Astrocyte (in vitro differentiated cells and primary cell): Measurements from ENCODE around the gene SRSF7. TPM values are rescaled to one million over a fixed set of nuclear protein-coding genes. Genes with fewer than 3 reads are reported as not detected.

Source experiments
- DNase-seq: peaks from one replicate; pipeline ENCODE4 v3.0.0-alpha.2; 2010; ENCODE audit warnings: low read depth
- FAIRE-seq: peaks from 2 replicates; lab custom pipeline; 2011; peaks lifted over from hg19 to GRCh38; lab: Jason Lieb, UNC
- H2AFZ ChIP-seq: 2 replicates; pipeline ENCODE4 v1.6.0; 2012; ENCODE audit warnings: low read depth, low read length, inconsistent platforms
- H3K27ac ChIP-seq: 2 replicates; pipeline ENCODE4 v1.5.1; 2011; ENCODE audit warnings: low read depth, low read length, inconsistent platforms
- H3K27me3 ChIP-seq: 2 replicates; pipeline ENCODE4 v1.6.0; 2011; ENCODE audit warnings: low read length, inconsistent platforms; ENCODE audit not compliant: insufficient read depth
- H3K36me3 ChIP-seq: 2 replicates; pipeline ENCODE4 v1.5.1; 2011; ENCODE audit warnings: low read length, inconsistent platforms; ENCODE audit not compliant: insufficient read depth
- H3K4me1 ChIP-seq: 2 replicates; pipeline ENCODE4 v1.5.1; 2011; ENCODE audit warnings: low read length, inconsistent platforms; ENCODE audit not compliant: insufficient read depth
- H3K4me2 ChIP-seq: 2 replicates; pipeline ENCODE4 v1.6.0; 2012; ENCODE audit warnings: low read length, inconsistent platforms
- H3K4me3 ChIP-seq: 2 replicates; pipeline ENCODE4 v1.5.1; 2011; ENCODE audit warnings: low read depth, mild to moderate bottlenecking, low read length, inconsistent platforms; ENCODE audit not compliant: insufficient read depth
- H3K79me2 ChIP-seq: 2 replicates; pipeline ENCODE4 v1.6.0; 2012; ENCODE audit warnings: mild to moderate bottlenecking, low read length, inconsistent platforms; ENCODE audit not compliant: insufficient read depth
- H3K9ac ChIP-seq: 2 replicates; pipeline ENCODE4 v1.6.0; 2012; ENCODE audit warnings: mild to moderate bottlenecking, low read length, inconsistent platforms
- H3K9me3 ChIP-seq: 2 replicates; pipeline ENCODE4 v1.5.1; 2012; ENCODE audit warnings: low read depth, mild to moderate bottlenecking, low read length, inconsistent platforms; ENCODE audit not compliant: insufficient read depth
- H4K20me1 ChIP-seq: 2 replicates; pipeline ENCODE4 v1.6.0; 2012; ENCODE audit warnings: low read length, inconsistent platforms; ENCODE audit not compliant: insufficient read depth
- H3K27ac Mint-ChIP-seq: one replicate; pipeline ENCODE4 v1.8.0; 2021; ENCODE audit warnings: mild to moderate bottlenecking, mixed read lengths; ENCODE audit not compliant: unreplicated experiment
- H3K27me3 Mint-ChIP-seq: one replicate; pipeline ENCODE4 v1.8.0; 2021; ENCODE audit warnings: low read depth, mixed read lengths; ENCODE audit not compliant: unreplicated experiment
- H3K36me3 Mint-ChIP-seq: one replicate; pipeline ENCODE4 v1.8.0; 2021; ENCODE audit warnings: low read depth, mixed read lengths; ENCODE audit not compliant: unreplicated experiment
- H3K4me1 Mint-ChIP-seq: one replicate; pipeline ENCODE4 v1.8.0; 2021; ENCODE audit warnings: low read depth, mixed read lengths; ENCODE audit not compliant: unreplicated experiment
- H3K4me3 Mint-ChIP-seq: one replicate; pipeline ENCODE4 v1.8.0; 2021; ENCODE audit warnings: mild to moderate bottlenecking, moderate library complexity, mixed read lengths; ENCODE audit not compliant: unreplicated experiment
- H3K9me3 Mint-ChIP-seq: one replicate; pipeline ENCODE4 v1.8.0; 2021; ENCODE audit warnings: mild to moderate bottlenecking, mixed read lengths; ENCODE audit not compliant: unreplicated experiment
- EZH2 ChIP-seq: IDR thresholded peaks from 2 replicates; pipeline ENCODE4 v1.6.1; 2012; ENCODE audit warnings: mild to moderate bottlenecking, low read length, inconsistent platforms; ENCODE audit not compliant: insufficient read depth
- total RNA-seq: library from RNA; stranded (reverse); gene quantifications from 2 replicates; pipeline ENCODE4 v1.2.1, GENCODE V29; 2021
- TF ChIP-seq, protein P1 (sequence below): IDR thresholded peaks from 2 replicates; pipeline ENCODE4 v1.5.1; 2011; ENCODE audit warnings: low read depth, mild to moderate bottlenecking, inconsistent platforms, low read length, moderate library complexity; ENCODE audit not compliant: insufficient read depth

Gene SRSF7
- total RNA-seq, 1 donor from 2014 or later: 120 TPM

DNA sequence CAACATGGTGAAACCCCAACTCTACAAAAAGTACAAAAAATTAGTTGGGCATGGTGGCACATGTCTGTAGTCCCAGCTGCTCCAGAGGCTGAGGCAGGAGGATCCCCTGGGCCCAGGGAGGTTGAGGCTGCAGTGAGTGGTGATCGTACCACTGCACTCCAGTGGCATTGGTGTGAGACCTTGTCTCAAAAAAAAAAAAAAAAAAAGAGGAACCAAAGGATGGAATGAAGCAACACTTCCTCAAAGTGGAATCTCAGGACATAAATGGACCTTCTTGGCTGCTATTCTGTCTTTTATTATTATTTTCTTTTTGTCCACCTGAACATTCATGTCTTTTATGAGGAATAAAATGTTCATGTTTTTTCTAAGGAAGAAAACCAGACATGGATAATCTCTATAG lies 40.6 kb upstream of the SRSF7 start:
- Mint-ChIP-seq H3K4me1 (peaks cover 2% of the 10 kb centered on the region), H3K4me3 (no peak overlapping the region), H3K36me3 (no peaks in the 10 kb centered on the region), H3K9me3 (no peaks in the 10 kb centered on the region), H3K27me3 (no peaks in the 10 kb centered on the region), H3K27ac (no peak overlapping the region)
- TF ChIP-seq, protein P1, sequence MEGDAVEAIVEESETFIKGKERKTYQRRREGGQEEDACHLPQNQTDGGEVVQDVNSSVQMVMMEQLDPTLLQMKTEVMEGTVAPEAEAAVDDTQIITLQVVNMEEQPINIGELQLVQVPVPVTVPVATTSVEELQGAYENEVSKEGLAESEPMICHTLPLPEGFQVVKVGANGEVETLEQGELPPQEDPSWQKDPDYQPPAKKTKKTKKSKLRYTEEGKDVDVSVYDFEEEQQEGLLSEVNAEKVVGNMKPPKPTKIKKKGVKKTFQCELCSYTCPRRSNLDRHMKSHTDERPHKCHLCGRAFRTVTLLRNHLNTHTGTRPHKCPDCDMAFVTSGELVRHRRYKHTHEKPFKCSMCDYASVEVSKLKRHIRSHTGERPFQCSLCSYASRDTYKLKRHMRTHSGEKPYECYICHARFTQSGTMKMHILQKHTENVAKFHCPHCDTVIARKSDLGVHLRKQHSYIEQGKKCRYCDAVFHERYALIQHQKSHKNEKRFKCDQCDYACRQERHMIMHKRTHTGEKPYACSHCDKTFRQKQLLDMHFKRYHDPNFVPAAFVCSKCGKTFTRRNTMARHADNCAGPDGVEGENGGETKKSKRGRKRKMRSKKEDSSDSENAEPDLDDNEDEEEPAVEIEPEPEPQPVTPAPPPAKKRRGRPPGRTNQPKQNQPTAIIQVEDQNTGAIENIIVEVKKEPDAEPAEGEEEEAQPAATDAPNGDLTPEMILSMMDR: no peak
- no peak for TF ChIP-seq EZH2
- no peaks in the 10 kb centered on the region for H4K20me1 ChIP-seq
- no peaks in the 10 kb centered on the region for H3K4me1 ChIP-seq
- no peak overlapping the region for H3K9ac ChIP-seq
- H2AFZ ChIP-seq: no peak overlapping the region
- no peaks in the 10 kb centered on the region for H3K9me3 ChIP-seq
- no peaks in the 10 kb centered on the region for H3K36me3 ChIP-seq
- H3K27ac ChIP-seq: no peak overlapping the region
- DNase-seq (no peak), FAIRE-seq (no peak)
- H3K79me2 ChIP-seq: no peaks in the 10 kb centered on the region
- H3K4me2 ChIP-seq: no peak overlapping the region
- H3K4me3 ChIP-seq: no peak overlapping the region
- no peaks in the 10 kb centered on the region for H3K27me3 ChIP-seq

DNA sequence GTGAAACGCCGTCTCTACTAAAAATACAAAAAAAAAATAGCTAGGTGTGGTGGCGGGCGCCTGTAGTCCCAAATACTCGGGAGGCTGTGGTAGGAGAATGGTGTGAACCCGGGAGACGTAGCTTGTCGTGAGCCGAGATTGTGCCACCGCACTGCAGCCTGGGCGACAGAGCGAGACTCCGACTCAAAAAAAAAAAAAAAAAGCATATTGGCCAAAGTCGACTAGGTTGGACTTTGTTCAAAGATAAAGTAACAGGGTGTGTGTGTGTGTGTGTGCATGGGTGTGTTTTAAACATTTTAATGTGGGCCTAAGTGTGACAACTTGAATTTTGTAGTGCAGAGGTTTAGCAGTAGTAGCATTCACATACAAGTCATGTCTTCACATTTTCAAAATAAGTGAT lies 38.5 kb upstream of the SRSF7 start:
- H3K27me3 ChIP-seq: no peaks in the 10 kb centered on the region
- H2AFZ ChIP-seq: no peak overlapping the region
- no peak for DNase-seq
- no peak for TF ChIP-seq EZH2
- TF ChIP-seq, protein P1: no peak
- no peak overlapping the region for H3K4me3 ChIP-seq
- no peaks in the 10 kb centered on the region for H3K79me2 ChIP-seq
- H3K27ac ChIP-seq: no peak overlapping the region
- H3K9ac ChIP-seq: no peak overlapping the region
- no peak overlapping the region for H3K27ac Mint-ChIP-seq
- H3K27me3 Mint-ChIP-seq: no peaks in the 10 kb centered on the region
- H3K4me1 ChIP-seq: no peaks in the 10 kb centered on the region
- no peak overlapping the region for H3K4me3 Mint-ChIP-seq
- no peaks in the 10 kb centered on the region for H3K36me3 Mint-ChIP-seq
- H3K36me3 ChIP-seq: no peaks in the 10 kb centered on the region
- peaks cover 2% of the 10 kb centered on the region for H3K4me1 Mint-ChIP-seq
- no peaks in the 10 kb centered on the region for H3K9me3 ChIP-seq
- no peak overlapping the region for H3K4me2 ChIP-seq
- H3K9me3 Mint-ChIP-seq: no peaks in the 10 kb centered on the region
- no peak for FAIRE-seq
- H4K20me1 ChIP-seq: no peaks in the 10 kb centered on the region

DNA sequence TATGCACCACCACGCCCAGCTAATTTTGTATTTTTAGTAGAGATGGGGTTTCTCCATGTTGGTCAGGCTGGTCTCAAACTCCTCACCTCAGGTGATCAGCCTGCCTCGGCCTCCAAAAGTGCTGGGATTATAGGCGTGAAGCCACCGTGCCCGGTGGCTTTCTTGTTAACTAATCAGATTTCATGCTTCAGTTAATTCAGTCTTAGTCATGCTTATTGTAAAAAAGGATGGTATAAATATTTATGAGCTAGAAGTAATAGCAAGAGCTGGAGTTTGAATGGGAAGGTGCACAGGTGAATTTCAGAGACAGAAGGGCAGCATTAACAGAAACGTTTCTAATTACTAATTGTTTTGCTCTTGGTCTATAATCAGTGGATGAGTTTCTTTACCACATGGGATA lies 37.1 kb upstream of the SRSF7 start:
- TF ChIP-seq, protein P1: no peak
- H3K79me2 ChIP-seq: no peaks in the 10 kb centered on the region
- no peak for FAIRE-seq
- no peaks in the 10 kb centered on the region for H3K36me3 ChIP-seq
- no peak overlapping the region for H3K27ac ChIP-seq
- no peaks in the 10 kb centered on the region for H3K9me3 ChIP-seq
- no peak overlapping the region for H2AFZ ChIP-seq
- no peaks in the 10 kb centered on the region for H3K27me3 ChIP-seq
- no peaks in the 10 kb centered on the region for H3K9me3 Mint-ChIP-seq
- H3K36me3 Mint-ChIP-seq: no peaks in the 10 kb centered on the region
- H3K27ac Mint-ChIP-seq: no peak overlapping the region
- DNase-seq: no peak
- H3K27me3 Mint-ChIP-seq: no peaks in the 10 kb centered on the region
- no peak overlapping the region for H3K4me3 ChIP-seq
- H3K9ac ChIP-seq: no peak overlapping the region
- H3K4me2 ChIP-seq: no peak overlapping the region
- no peaks in the 10 kb centered on the region for H4K20me1 ChIP-seq
- H3K4me1 ChIP-seq: no peaks in the 10 kb centered on the region
- no peaks in the 10 kb centered on the region for H3K4me1 Mint-ChIP-seq
- no peak overlapping the region for H3K4me3 Mint-ChIP-seq
